Endothelial cell of umbilical vein (primary cell): ENCODE data around the gene SCN1B.

Source experiments
- CTCF ChIP-seq, 2 donors: IDR thresholded peaks; 1 replicate in 1 of 2; 2 replicates in 1 of 2; pipeline ENCODE4 v1.5.1; 2011; ENCODE audit warnings: low read length in 2 of 2, mild to moderate bottlenecking in 2 of 2, moderate library complexity in 2 of 2, control low read depth in 1 of 2, inconsistent platforms in 1 of 2, low read depth in 1 of 2; ENCODE audit not compliant: insufficient read depth in 1 of 2; ENCODE audit errors: extremely low read depth in 1 of 2
- EZH2 ChIP-seq: IDR thresholded peaks from 2 replicates; pipeline ENCODE4 v1.6.1; 2012; ENCODE audit warnings: borderline replicate concordance, low read depth, mild to moderate bottlenecking, moderate library complexity, low read length, inconsistent platforms; ENCODE audit not compliant: severe bottlenecking
- POLR2A ChIP-seq: IDR thresholded peaks from 2 replicates; pipeline ENCODE4 v1.6.1; 2012; ENCODE audit warnings: low read depth, mild to moderate bottlenecking, control low read depth, low read length
- POLR2AphosphoS5 ChIP-seq: IDR thresholded peaks from 2 replicates; pipeline ENCODE4 v1.6.1; 2012; ENCODE audit warnings: low read depth, mild to moderate bottlenecking, control low read depth, low read length, moderate library complexity; ENCODE audit not compliant: insufficient read depth

DNA sequence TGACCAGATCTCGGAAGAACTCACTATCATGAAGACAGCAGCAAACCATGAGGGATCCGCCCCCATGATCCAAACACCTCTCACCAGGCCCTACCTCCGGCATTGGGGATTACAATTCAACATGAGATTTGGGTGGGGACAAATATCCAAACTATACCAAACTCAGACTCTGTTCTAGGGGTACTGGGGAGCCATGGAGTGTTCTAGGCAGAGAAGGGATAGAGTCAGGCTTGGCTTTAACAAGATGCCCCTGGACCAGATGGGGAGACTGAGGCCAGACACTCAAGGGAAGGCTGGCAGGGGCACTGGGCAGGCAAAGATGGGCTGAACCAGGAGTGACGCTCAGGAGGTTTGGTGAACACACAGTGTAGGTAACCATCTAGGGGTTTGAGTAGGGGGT, 11.9 kb upstream of the SCN1B start:
- TF ChIP-seq CTCF (IDR thresholded peaks at IDR 0.05; ENCODE audit: extremely low read depth in 1 of 2, insufficient read depth in 1 of 2, low read depth in 1 of 2, low read length in 2 of 2) = no peak
- no peak for TF ChIP-seq POLR2A
- no peak for TF ChIP-seq POLR2AphosphoS5
- no peak for TF ChIP-seq EZH2
